ENCODE data around the gene MTA1. TPM values are rescaled to one million over a fixed set of nuclear protein-coding genes. Genes with fewer than 3 reads are reported as not detected.
A peak's percentile ranks its signal among the peaks of the same experiment; 100 is the strongest.

The MTA1 gene
- total RNA-seq, 1 experiment from 2014 or later = 20.3 TPM

DNA sequence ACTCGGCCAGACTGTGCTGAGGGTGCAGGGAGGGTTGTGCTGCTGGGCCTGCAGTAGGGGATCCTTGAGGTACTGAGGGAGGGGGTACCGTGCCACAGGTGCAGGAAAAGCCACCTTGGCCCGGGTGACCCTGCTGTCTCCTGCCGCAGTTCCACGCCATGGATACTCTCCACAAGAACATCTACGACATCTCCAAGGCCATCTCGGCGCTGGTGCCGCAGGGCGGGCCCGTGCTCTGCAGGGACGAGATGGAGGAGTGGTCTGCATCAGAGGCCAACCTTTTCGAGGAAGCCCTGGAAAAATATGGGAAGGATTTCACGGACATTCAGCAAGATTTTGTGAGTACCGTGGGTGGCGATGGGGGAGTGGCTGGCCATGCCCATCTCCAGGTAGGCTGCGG lies 41.0 kb downstream of the MTA1 start:
- DNase-seq (ENCODE audit: low read depth) = no peak

DNA sequence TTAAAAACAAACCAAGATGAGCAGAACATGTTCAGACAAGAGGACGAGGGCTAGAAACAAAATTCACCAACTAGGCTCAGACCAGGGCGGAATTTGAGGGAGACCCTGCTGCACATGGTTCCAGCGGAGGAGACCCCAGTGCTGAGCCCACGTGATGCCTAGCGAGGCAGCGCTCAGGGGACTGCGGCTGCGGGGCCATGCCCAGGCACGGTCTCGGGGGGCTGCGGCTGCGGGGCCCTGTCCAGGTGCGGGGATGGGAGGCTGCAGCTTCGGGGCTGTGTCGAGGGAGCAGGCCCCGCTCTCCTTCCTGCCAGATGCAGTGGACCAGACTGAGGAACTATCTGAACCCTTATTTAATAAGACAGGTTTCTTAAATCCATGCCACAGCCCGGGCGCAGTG lies 42.3 kb downstream of the MTA1 start:
- no peak for DNase-seq (ENCODE audit: low read depth)

DNA sequence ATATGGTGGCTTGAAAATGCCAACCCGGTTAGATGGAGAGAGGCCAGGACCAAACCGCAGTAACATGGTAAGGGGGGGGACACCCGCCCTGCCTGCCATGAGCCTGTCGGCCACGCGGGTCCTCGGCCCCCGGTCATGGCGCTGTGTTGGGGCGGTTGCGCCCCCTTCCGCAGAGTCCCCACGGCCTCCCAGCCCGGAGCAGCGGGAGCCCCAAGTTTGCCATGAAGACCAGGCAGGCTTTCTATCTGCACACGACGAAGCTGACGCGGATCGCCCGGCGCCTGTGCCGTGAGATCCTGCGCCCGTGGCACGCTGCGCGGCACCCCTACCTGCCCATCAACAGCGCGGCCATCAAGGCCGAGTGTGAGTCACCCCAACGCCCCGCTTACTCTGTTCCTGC lies 44.9 kb downstream of the MTA1 start:
- DNase-seq (ENCODE audit: low read depth) = no peak

DNA sequence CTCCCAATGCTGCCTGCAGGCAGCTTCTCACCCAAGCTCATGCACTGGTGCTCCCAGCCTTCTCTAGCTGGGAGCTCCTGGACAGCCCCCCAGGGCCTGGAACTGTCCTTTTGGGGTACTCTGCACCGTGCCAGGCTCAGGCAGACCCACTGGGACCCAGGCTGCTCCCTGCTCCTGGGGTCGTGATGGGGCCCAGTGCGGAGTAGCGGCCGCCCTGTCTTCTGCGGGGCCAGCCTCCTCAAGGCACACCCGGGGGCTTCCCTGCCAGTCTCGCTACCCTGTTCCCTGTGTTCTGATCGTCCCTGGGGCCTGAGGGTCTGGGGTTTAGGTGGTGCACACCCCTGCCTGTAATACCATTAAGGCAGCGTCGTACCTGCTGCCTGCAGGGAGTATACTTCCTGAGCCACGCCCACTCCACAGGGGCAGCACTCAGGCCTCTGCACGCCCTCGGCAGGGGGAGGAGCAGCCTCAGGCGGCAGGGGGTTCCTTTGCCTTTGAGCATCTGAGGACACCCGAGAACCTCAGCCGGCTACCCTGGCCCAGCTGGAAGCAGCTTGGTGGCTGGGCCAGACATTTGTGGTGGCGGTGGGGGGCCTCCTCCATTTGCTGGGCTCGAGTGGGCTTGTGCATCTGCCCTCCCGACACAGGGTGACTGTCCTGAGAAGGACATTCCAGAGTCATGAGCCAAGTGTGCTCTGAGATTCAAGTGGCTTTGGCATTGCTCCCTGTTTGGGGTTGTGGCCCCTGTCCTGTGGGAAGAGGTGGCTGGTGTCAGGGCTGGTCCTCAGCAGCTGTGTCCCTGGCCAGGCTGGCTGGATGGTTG lies 45.8 kb downstream of the MTA1 start:
- peak; percentile 36 for DNase-seq (ENCODE audit: low read depth)

DNA sequence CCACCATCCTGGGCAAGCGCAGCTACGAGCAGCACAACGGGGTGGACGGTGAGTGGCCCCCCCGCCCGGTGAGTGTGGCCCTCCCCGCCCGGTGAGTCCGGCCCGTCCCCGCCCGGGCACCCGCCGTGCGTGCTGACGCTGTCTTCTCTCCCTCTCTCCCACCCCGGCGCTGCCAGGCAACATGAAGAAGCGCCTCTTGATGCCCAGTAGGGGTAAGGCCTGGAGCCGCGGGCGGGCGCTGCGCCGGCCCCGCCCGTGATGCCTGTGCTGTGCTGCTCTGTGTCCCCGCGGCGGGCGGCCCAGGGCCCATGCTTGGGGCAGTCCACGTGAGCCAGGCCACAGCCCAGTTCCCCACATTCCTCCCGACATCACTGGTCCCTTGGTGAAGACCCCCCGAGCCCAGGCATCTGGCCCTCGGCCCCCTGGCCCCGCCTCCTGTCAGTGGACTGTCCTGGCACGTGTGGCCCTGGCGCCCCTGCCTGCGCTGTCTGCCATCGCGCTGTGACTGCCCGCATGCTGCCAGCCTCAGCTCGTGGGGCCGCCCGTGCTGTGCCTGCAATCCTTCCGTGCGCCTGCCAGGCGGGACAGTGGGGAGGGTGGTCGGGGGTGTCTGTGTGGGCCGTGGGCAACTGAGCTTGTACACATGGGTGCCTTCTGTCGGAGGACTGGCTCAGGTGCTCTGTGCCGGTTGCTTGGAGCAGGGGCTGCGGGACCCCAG lies 47.1 kb downstream of the MTA1 start:
- DNase-seq (ENCODE audit: low read depth) = no peak

DNA sequence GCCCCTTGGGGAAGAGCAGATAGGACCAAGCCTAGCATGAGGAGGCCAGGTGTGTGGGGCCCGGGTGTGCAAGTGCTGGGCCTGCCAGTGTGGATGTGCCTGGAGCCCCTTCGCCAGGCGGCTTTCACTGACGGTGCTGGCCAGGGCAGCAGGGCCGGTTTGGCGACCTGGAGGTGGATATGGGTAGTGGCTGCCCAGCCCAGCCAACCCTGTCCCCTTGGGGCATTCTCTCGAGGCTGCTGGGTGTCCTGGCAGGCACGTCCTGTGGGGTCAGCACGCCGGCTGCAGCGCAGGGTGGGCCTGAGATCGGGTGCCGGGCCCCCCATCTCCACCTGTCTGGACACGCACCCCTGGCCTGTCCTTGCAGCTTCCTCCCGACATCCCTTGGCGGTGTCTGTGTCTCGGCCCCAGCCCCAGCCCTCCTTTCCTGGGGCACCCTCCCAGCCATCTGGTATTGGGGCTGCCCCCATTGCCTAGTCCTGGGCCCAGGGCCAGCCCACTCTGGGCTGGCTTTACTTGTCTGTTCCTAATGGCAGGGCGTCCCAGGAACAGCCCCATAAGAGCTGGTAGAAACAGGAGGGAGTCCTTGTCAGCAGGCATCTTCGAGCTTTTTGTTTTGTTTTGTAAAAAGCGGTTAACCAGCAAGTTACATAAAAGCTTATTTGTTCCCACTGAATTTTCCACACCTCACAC lies 47.8 kb downstream of the MTA1 start:
- DNase-seq (ENCODE audit: low read depth) = no peak

DNA sequence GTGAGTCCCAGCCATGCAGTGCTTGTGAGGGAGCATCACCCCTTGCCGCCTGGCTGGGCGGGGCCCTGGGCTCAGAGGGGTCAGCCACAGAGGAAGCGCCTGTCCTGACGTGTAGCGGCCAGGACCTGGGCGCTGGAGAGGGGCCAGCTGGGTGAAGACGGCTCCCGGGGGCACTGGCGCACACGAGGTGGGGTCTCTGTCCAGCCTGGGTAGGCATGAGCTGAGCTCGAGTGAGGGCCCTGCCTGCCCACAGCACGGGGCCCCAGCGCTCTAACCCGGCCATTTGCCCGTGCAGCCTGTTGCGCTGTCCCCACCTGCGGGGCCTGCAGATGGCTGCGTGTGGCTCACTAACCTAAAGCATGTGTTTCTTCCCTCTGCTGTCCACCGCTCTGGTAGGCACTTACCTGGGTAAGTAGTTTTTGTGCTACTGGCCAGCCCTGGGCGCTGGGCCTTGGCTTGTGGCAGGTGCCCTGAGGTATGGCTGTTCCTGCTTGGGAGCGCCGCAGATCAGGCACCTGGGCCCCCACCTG lies 48.4 kb downstream of the MTA1 start:
- DNase-seq (ENCODE audit: low read depth) = no peak

DNA sequence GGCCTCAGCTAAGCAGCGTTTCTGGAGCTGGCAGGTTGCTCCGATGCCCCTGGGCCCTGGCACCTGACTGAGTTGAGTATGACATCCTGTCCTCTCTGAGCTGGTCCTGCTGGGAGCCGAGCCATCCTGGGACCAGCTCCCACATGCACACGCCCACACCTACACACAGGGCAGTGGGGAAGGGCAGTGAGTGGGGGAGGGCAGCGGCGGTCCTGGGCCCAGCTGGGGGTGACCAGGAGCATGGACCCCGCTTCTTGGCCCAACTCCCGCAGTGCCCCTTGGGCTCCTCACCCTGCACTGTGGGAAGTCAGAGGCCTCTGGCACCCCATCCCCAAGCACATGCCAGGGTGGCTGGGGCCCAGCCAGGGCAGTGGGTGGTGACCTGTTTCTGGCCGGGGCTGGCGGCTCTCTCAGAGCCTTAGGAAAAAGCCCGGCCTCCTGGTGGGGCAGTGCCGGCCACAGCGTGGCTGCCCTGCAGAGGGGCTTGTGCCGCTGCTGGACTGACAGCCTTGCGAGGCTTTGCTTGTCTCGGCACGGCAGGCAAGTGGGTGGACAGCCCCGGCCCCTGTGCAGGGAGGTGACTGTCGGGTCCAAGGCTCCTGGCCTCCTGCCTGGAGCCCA lies 49.1 kb downstream of the MTA1 start:
- no peak for DNase-seq (ENCODE audit: low read depth)

DNA sequence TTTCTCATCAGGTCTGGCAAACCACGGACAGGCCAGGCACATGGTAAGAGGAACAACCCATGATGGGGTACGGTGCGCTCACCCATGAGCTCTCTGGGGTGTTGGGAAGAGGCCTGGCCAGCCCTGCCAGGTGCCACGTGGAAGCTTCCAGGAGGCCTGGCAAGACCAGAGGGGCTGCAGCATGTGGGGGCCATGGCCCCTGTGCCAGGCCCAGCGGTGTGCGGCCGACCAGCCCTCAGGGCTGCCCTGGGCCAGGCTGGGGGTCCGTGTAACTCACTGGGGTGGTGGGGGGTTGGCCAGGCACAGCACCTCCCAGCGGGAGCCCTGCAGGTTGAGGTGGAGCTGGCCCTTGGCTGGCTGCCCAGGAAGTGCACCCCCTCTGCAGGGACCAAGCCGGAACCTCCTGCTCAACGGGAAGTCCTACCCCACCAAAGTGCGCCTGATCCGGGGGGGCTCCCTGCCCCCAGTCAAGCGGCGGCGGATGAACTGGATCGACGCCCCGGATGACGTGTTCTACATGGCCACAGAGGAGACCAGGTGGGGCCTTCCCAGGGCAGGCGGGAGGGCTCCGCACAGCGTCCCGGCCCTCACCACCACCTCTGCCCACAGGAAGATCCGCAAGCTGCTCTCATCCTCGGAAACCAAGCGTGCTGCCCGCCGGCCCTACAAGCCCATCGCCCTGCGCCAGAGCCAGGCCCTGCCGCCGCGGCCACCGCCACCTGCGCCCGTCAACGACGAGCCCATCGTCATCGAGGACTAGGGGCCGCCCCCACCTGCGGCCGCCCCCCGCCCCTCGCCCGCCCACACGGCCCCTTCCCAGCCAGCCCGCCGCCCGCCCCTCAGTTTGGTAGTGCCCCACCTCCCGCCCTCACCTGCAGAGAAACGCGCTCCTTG lies 50.1 kb downstream of the MTA1 start:
- no peak for DNase-seq (ENCODE audit: low read depth)

DNA sequence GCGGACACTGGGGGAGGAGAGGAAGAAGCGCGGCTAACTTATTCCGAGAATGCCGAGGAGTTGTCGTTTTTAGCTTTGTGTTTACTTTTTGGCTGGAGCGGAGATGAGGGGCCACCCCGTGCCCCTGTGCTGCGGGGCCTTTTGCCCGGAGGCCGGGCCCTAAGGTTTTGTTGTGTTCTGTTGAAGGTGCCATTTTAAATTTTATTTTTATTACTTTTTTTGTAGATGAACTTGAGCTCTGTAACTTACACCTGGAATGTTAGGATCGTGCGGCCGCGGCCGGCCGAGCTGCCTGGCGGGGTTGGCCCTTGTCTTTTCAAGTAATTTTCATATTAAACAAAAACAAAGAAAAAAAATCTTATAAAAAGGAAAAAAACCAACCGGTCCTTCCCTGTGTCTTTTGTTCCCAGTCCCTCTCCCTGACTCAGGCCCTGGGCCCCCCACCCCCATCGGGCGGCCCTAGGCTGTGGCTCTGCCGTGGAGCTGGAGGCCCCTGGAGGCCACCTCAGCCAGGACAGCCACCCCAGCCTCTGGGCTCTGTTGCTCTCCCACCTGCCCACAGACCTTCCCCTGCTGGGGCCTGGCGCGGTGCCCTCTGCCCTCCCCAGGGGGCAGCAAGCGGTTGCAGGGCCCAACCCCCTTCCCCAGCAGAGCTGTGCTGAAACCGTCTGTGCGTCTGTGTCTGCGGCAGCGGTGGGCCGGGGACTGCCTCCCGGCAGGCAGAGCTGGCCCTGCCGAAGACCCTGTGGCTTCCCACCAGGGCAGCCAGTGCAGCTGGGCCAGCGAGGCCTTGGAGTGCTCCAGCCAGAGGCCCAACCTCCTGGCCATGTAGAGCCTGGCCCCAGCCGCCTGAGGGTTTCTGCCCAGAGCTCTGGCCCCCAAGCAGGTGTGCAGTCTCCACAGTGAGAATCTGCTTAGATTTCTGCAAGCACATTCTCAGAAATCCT lies 51.0 kb downstream of the MTA1 start:
- DNase-seq (ENCODE audit: low read depth) = no peak

DNA sequence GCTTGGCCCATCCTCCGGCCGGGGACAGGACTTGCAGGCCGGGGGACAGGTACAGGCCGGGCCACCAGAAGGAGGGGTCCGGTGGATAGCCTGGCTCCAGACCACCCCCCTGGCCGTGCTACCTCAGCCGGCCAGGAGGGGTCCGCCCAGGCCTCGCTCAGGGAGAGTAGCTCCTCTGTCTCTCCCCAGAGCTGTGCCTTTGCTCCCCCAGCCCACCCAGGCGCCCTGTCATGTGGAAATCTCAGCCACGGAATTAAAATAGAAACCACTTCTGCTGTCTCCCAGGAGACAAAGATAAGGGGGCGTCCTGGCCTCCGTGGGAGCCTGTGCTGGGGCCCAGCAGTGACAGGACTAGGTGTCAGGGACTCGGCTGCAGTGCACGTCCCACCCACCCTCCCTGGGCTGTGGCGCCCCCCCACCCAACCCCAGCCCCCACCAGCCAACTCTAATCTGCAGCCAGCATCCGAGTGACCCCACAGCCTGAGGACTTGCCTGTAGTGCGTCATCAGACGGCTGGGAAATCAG lies 51.7 kb downstream of the MTA1 start:
- no peak for DNase-seq (ENCODE audit: low read depth)

DNA sequence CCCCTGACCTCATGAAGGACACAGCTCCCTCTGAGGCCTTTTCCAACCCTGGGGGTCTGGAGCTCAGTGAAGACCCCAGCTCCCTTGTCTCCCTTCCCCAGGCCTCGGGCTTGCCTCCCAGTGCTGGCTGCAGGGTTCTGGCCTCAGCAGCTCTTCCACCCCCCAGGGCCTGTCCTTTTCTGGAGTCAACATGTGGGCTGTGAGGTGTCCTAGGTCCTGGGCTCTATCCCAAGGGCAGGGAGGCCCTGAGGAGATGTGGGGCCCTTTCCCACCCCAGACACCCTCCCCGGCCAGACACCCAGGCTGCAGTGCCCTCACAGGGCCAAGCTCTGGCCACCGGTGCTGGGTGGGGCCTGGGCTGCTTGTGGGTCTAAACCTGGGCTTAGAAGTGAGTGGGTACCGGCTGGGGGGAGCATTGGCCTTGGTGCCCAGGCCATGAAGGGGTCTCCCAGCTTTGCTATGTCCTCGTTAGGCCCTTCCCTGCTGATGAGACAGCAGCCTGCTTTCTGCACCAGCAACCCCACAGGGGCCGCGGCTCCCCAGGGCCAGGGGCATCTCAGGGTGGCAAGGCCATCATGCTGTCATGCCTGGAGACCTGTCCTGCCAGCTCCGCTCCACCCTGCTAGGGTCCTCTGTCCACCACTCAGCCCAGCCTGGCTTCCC lies 52.3 kb downstream of the MTA1 start:
- DNase-seq (ENCODE audit: low read depth) = no peak

DNA sequence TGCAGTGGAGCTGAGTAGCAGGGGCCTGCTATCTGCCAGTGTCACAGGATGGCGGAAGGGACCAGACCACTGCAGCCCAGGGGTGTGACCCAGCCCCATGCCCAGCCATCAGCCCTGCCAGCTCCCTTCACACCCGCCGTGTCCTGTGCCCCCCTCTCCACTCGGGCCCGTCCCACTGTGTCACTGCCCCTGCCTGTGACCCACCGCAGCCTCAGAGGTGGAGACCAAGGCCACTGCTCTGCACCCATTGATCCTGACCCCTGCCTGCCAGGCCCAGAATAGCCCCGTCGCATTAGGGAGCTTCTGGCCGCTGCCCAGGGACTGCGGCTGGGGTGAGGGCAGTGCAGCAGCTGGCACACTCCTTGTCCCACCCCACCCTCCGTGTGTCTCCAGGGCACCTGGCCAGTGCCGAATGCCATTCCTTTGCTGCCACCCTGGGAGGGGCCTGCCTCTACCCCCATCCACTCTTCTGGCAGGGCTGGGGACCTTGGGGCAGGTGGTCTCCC lies 52.9 kb downstream of the MTA1 start:
- DNase-seq (ENCODE audit: low read depth) = no peak

DNA sequence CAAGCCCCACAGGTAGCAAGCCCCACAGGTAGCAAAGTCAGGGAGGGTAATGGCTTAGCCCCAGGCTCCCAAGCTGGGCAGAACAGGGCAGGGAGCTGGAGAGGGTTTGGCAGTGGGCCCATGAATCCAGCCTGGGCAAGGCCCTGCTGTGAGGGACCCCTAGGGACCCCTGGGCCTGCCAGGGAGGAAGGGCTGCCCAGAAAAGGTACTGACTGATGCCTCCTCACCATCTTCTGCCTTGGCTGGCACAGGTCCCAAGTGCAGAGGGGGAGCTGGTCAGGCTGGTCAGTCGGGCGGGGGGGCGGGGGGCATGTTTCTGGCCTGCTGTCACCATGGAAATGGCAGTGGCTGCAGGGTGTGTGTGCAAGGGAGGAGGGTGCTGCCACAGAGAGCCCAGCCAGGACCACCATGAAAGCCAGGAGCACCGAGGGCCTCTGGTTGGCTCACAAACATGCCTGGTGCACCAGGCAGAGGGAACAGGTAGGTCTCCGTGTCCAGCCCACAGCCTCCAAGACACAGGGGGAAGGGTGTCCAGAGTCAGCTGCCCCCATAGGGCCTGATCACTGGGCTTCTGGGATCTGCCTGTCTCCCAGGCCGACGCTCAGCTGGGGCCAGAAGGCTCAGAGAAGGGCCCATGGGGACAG lies 53.5 kb downstream of the MTA1 start:
- DNase-seq (ENCODE audit: low read depth) = peak; percentile 53

DNA sequence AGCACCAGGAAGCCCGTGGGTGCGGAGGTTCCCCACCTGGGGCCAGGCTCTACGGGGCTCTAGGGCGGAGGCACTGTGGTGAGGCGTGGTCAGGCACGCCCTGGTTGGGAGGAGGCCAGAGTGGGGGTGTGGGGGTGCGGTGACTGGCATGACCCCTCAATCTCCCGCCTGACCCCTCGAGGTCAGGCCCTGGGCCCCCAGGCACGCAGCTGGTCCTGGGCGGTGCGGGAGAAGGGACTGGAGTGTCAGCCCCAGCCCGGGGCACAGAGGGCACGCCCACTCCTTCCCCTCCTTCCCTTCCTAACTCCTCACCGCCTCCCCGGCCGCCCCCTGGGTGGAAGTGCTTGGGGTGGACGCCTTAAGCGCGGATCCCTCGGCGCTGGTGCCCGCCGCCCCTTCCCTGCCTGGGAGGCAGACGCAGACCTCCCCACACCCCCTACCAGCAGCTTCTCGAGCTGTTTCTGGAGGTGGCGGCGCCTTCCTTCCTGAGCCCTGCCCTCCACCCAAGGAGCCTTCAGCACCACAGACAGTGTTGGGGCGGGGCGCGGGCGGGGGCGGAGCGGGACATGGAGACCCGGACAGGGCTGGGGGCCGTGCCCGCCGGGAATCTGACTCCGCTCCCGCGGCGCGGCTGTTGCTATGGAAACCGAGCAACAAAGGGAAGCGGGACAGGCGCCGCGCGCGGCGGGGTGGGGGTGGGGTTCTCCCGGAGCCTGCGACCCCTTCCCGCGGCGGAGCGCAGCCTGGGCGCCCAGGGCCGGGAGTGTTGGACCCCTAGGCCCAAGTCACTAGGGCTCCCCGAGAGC lies 54.3 kb downstream of the MTA1 start:
- DNase-seq (ENCODE audit: low read depth) = peak; percentile 85

DNA sequence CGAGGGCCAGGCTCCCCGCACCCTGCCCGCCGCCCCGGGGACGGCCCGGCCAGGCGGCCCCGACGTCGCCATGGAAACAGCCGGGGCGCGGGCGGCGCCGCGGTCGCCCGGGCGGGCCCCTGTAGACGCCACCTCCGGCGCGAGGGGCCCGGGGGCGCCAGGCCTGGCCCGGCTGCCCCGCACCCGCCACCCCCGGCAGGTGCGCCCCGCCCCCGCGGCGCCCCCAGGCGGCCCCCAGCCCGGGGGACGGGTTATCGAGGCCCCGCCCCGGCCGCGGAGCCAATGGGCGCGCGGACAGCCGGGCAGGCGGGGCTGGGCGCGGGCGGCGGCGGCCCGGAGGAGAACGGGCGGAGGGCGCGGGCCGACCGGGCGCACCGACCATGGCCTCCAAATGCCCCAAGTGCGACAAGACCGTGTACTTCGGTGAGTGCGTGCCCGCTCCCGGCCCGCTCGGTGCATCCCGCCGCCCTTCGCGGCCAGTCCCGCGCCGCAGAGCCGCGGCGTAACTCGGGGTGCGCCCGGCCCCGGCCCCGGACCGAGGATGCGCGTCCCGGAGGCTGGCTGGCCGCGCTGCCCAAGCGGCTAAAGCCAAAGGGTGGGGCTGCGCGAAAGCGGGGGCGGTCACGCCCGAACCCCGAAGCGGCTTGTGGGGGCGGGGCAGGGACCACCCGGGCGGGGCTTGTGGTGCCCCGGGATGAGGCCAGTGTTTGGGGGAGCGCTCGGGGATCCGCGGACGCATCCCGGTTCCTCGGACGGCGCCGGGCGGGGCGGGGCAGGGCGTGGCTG lies 55.0 kb downstream of the MTA1 start, which contains the start of gene CRIP2:
TSS of gene CRIP2 (plus strand) at position 339 of the 786 bp plus-strand sequence. CDS start at position 381, 42 bp downstream.
- peak; percentile 46 for DNase-seq (ENCODE audit: low read depth)

Measured in M059J (cell line).